Caco-2 (cell line): ENCODE measurements around the gene ABCD2. TPM values are rescaled to one million over a fixed set of nuclear protein-coding genes. Genes with fewer than 3 reads are reported as not detected.

Source experiments
- BruUV-seq: library from RNA; stranded (reverse); fragments of 400-500 nt; replicated peaks from 2 replicates; lab custom pipeline; 2021; lab: Mats Ljungman, UMichigan
- CTCF ChIA-PET: fragments of 300-600 bp; sonication (Branson Sonifier 250); formaldehyde crosslinking; loops from one replicate; lab custom pipeline; 2022; ENCODE audit warnings: antibody characterized with exemption; lab: Charles Lee
- POLR2A ChIA-PET: fragments of 300-600 bp; sonication (Branson Sonifier 250); formaldehyde crosslinking; loops from one replicate; lab custom pipeline; 2022; ENCODE audit warnings: antibody characterized with exemption; lab: Charles Lee
- DNase-seq, 2 experiments: peaks; one replicate each; pipeline versions ENCODE4 v3.0.0 to v3.0.0-alpha.2; 2020 to 2022
- H3K27me3 ChIP-seq: replicated peaks from 2 replicates; pipeline ENCODE4 v1.6.0; 2011; ENCODE audit warnings: low read length; ENCODE audit not compliant: control insufficient read depth, insufficient read depth
- H3K36me3 ChIP-seq: 2 replicates; pipeline ENCODE4 v1.5.1; 2011; ENCODE audit warnings: low read length; ENCODE audit not compliant: control insufficient read depth, insufficient read depth
- H3K4me1 ChIP-seq: fragments of 250-450 bp; sonication (Bioruptor Pico); 2 replicates; pipeline ENCODE4 v1.5.1; 2020; ENCODE audit warnings: mild to moderate bottlenecking
- H3K4me3 ChIP-seq: 2 replicates; pipeline ENCODE4 v1.5.1; 2011; ENCODE audit warnings: low read depth, mild to moderate bottlenecking, control low read depth, low read length
- H3K9me3 ChIP-seq: fragments of 250-450 bp; sonication (Bioruptor Pico); 2 replicates; pipeline ENCODE4 v1.5.1; 2020; ENCODE audit warnings: mild to moderate bottlenecking, moderate library complexity
- H3K27ac Mint-ChIP-seq: one replicate; pipeline ENCODE4 v1.8.0; 2022; ENCODE audit warnings: mixed read lengths; ENCODE audit not compliant: unreplicated experiment
- H3K27me3 Mint-ChIP-seq: one replicate; pipeline ENCODE4 v1.8.0; 2022; ENCODE audit warnings: mixed read lengths; ENCODE audit not compliant: insufficient read depth, unreplicated experiment
- H3K36me3 Mint-ChIP-seq: one replicate; pipeline ENCODE4 v1.8.0; 2022; ENCODE audit warnings: mild to moderate bottlenecking, mixed read lengths; ENCODE audit not compliant: insufficient read depth, unreplicated experiment
- H3K4me1 Mint-ChIP-seq: one replicate; pipeline ENCODE4 v1.8.0; 2022; ENCODE audit warnings: low read depth, mixed read lengths; ENCODE audit not compliant: unreplicated experiment
- H3K4me3 Mint-ChIP-seq: one replicate; pipeline ENCODE4 v1.8.0; 2022; ENCODE audit warnings: mild to moderate bottlenecking, moderate library complexity, mixed read lengths; ENCODE audit not compliant: unreplicated experiment
- H3K9me3 Mint-ChIP-seq: one replicate; pipeline ENCODE4 v1.8.0; 2022; ENCODE audit warnings: mixed read lengths; ENCODE audit not compliant: unreplicated experiment
- CTCF ChIP-seq, 2 experiments: fragments of 200-600 bp in 1 of 2; IDR thresholded peaks; 1 replicate in 1 of 2; 2 replicates in 1 of 2; pipeline versions ENCODE4 v1.5.1 to v1.8.0; 2011 to 2022; ENCODE audit warnings: antibody characterized with exemption in 1 of 2, control low read depth in 1 of 2, inconsistent platforms in 1 of 2, low read depth in 1 of 2, low read length in 1 of 2, mild to moderate bottlenecking in 1 of 2, moderate library complexity in 1 of 2; ENCODE audit not compliant: insufficient read depth in 1 of 2, severe bottlenecking in 1 of 2, unreplicated experiment in 1 of 2
- intact Hi-C: fragments of 100-400 bp; cut with micrococcal nuclease; formaldehyde crosslinking; loops from one replicate; pipeline ENCODE4 v1.10.0; 2022; ENCODE audit not compliant: unreplicated experiment
- total RNA-seq: library from RNA; stranded (reverse); gene quantifications from 2 replicates; pipeline ENCODE4 v1.2.3, GENCODE V29; 2022

Gene ABCD2
- total RNA-seq, 1 experiment from 2014 or later = not detected

- Mint-ChIP-seq H3K27ac (no peak overlapping the region), H3K27me3 (no peaks in the 10 kb centered on the region), H3K4me3 (no peak overlapping the region), H3K9me3 (no peaks in the 10 kb centered on the region), H3K4me1 (no peaks in the 10 kb centered on the region), H3K36me3 (no peaks in the 10 kb centered on the region)
- intact Hi-C loops = loop anchor here (10.0 kb wide), 1 partner anchor 113 kb away; no protein-coding TSS in a partner anchor
- no peak for TF ChIP-seq CTCF (IDR thresholded peaks at IDR 0.05; ENCODE audit: insufficient read depth in 1 of 2, low read depth in 1 of 2, low read length in 1 of 2, severe bottlenecking in 1 of 2, unreplicated experiment in 1 of 2)
- POLR2A ChIA-PET = no interaction called here
- CTCF ChIA-PET = no interaction called here
- H3K9me3 ChIP-seq = no peaks in the 10 kb centered on the region
- H3K4me1 ChIP-seq = no peaks in the 10 kb centered on the region
- DNase-seq = no peak
- H3K27me3 ChIP-seq = no peaks in the 10 kb centered on the region
- H3K4me3 ChIP-seq = no peak overlapping the region
- no TSS peak for BruUV-seq
- no peaks in the 10 kb centered on the region for H3K36me3 ChIP-seq
These were observed 38.0 kb downstream of the ABCD2 start for GRCh38 chr12:39581592-39581991.

GRCh38 chr12:39575498-39575875 is 44.1 kb downstream of the ABCD2 start:
- no peak for TF ChIP-seq CTCF (IDR thresholded peaks at IDR 0.05; ENCODE audit: insufficient read depth in 1 of 2, low read depth in 1 of 2, low read length in 1 of 2, severe bottlenecking in 1 of 2, unreplicated experiment in 1 of 2)
- H3K4me3 Mint-ChIP-seq = no peak overlapping the region

GRCh38 chr12:39574785-39575497 is 44.7 kb downstream of the ABCD2 start:
- Histone ChIP-seq H3K9me3 (no peaks in the 10 kb centered on the region; the same call in 1 of the 2 replicates), H3K4me1 (no peaks in the 10 kb centered on the region), H3K4me3 (no peak overlapping the region), H3K27me3 (no peaks in the 10 kb centered on the region), H3K36me3 (no peaks in the 10 kb centered on the region)
- no peak for DNase-seq
- Mint-ChIP-seq H3K36me3 (no peaks in the 10 kb centered on the region), H3K4me3 (no peak overlapping the region), H3K27ac (no peak overlapping the region), H3K4me1 (peaks cover 11% of the 10 kb centered on the region), H3K27me3 (no peaks in the 10 kb centered on the region), H3K9me3 (no peaks in the 10 kb centered on the region)
- BruUV-seq = no TSS peak
- POLR2A ChIA-PET = no interaction called here
- TF ChIP-seq CTCF (IDR thresholded peaks at IDR 0.05; ENCODE audit: insufficient read depth in 1 of 2, low read depth in 1 of 2, low read length in 1 of 2, severe bottlenecking in 1 of 2, unreplicated experiment in 1 of 2) = no peak
- intact Hi-C loops = no loop called here
- CTCF ChIA-PET = no interaction called here

More at GRCh38 chr12:39575498-39575875, 44.1 kb downstream of the ABCD2 start:
- no peaks in the 10 kb centered on the region for H3K27me3 Mint-ChIP-seq
- H3K4me1 Mint-ChIP-seq = peaks cover 11% of the 10 kb centered on the region
- Histone ChIP-seq H3K27me3 (no peaks in the 10 kb centered on the region), H3K9me3 (no peaks in the 10 kb centered on the region; the same call in 1 of the 2 replicates), H3K4me1 (no peaks in the 10 kb centered on the region), H3K36me3 (no peaks in the 10 kb centered on the region), H3K4me3 (no peak overlapping the region)
- H3K36me3 Mint-ChIP-seq = no peaks in the 10 kb centered on the region
- no peak for DNase-seq
- CTCF ChIA-PET = no interaction called here
- H3K27ac Mint-ChIP-seq = no peak overlapping the region
- no peaks in the 10 kb centered on the region for H3K9me3 Mint-ChIP-seq
- BruUV-seq = no TSS peak
- POLR2A ChIA-PET = no interaction called here
- intact Hi-C loops = no loop called here
